GM12878 (cell line): ENCODE data around the gene CFAP53. TPM values are rescaled to one million over a fixed set of nuclear protein-coding genes. Genes with fewer than 3 reads are reported as not detected.

ENCODE experiments used
- ATAC-seq: fragments of 200-7000 bp; cut with Tn5 transposase; 3 replicates; pipeline ENCODE4 v1.9.1; 2020; ENCODE audit warnings: mild to moderate bottlenecking, moderate library complexity
- BruUV-seq: library from RNA; stranded (reverse); fragments of 400-500 nt; replicated peaks from 2 replicates; lab custom pipeline; 2021; lab: Mats Ljungman, UMichigan
- CTCF ChIA-PET: fragments of 300-600 bp; sonication (Branson Sonifier 250); formaldehyde crosslinking; extraction: SDS; loops from one replicate; lab custom pipeline; 2021; ENCODE audit warnings: inconsistent platforms; lab: Yijun Ruan, JAX
- POLR2A ChIA-PET: fragments of 350-600 bp; formaldehyde crosslinking; extraction: SDS; loops from one replicate; lab custom pipeline; 2021; ENCODE audit warnings: inconsistent platforms; lab: Charles Lee
- RAD21 ChIA-PET: fragments of 300-600 bp; sonication (Branson Sonifier 250); formaldehyde crosslinking; loops from one replicate; lab custom pipeline; 2023; ENCODE audit warnings: antibody characterized with exemption; ENCODE audit not compliant: unreplicated experiment; lab: Charles Lee
- SMC1A ChIA-PET: fragments of 300-600 bp; sonication (Branson Sonifier 250); formaldehyde crosslinking; loops from one replicate; lab custom pipeline; 2023; ENCODE audit not compliant: unreplicated experiment, uncharacterized antibody; lab: Charles Lee
- DNase-seq: peaks from one replicate; pipeline ENCODE4 v3.0.0-alpha.2; 2011; ENCODE audit warnings: low read depth, low spot score
- FAIRE-seq: peaks from 3 replicates; lab custom pipeline; 2011; peaks lifted over from hg19 to GRCh38; lab: Jason Lieb, UNC
- H2AFZ ChIP-seq: 2 replicates; pipeline ENCODE4 v1.6.0; 2011; ENCODE audit warnings: low read depth, low read length, control low read depth; ENCODE audit not compliant: control insufficient read depth
- H3K27ac ChIP-seq: 2 replicates; pipeline ENCODE4 v1.5.1; 2011; ENCODE audit warnings: control low read depth; ENCODE audit not compliant: control insufficient read depth, insufficient read depth
- H3K27me3 ChIP-seq, 2 experiments: replicated peaks in 1 of 2; 2 replicates each; pipeline versions ENCODE4 v1.6.0 to v1.6.1; 2011; ENCODE audit warnings: low read length in 1 of 2; ENCODE audit not compliant: control insufficient read depth in 2 of 2, insufficient read depth in 2 of 2
- H3K36me3 ChIP-seq, 2 experiments: 2 replicates each; pipeline ENCODE4 v1.5.1; 2011; ENCODE audit warnings: low read length in 1 of 2; ENCODE audit not compliant: control insufficient read depth in 2 of 2, insufficient read depth in 2 of 2
- H3K4me1 ChIP-seq: 2 replicates; pipeline ENCODE4 v1.6.1; 2011; ENCODE audit warnings: mild to moderate bottlenecking, low read length, moderate library complexity, mixed read lengths; ENCODE audit not compliant: control insufficient read depth, insufficient read depth
- H3K4me2 ChIP-seq: 2 replicates; pipeline ENCODE4 v1.6.0; 2011; ENCODE audit warnings: control low read depth; ENCODE audit not compliant: control insufficient read depth, insufficient read depth
- H3K4me3 ChIP-seq: fragments of 200-600 bp; sonication (generic); 2 replicates; pipeline ENCODE4 v1.5.1; 2016
- H3K79me2 ChIP-seq: 2 replicates; pipeline ENCODE4 v1.6.0; 2011; ENCODE audit warnings: low read length; ENCODE audit not compliant: control insufficient read depth, insufficient read depth
- H3K9ac ChIP-seq: 2 replicates; pipeline ENCODE4 v1.8.0; 2011; ENCODE audit warnings: low read length, control low read depth, mixed read lengths; ENCODE audit not compliant: control insufficient read depth, insufficient read depth
- H3K9me3 ChIP-seq: replicated peaks from 3 replicates; pipeline ENCODE4 v1.5.1; 2011; ENCODE audit warnings: mild to moderate bottlenecking, low read length; ENCODE audit not compliant: control insufficient read depth, insufficient read depth
- H4K20me1 ChIP-seq: 2 replicates; pipeline ENCODE4 v1.6.0; 2011; ENCODE audit not compliant: control insufficient read depth, insufficient read depth
- CBX5 ChIP-seq: sonication (generic); IDR thresholded peaks from 2 replicates; pipeline ENCODE4 v1.6.1; 2016; ENCODE audit warnings: low read depth, moderate library complexity, mild to moderate bottlenecking, inconsistent platforms
- FOS ChIP-seq: IDR thresholded peaks from 3 replicates; pipeline ENCODE4 v1.6.1; 2011; ENCODE audit warnings: borderline replicate concordance; ENCODE audit not compliant: insufficient read length; ENCODE audit errors: extremely low read depth
- MTA3 ChIP-seq: IDR thresholded peaks from 2 replicates; pipeline ENCODE4 v1.6.1; 2012; ENCODE audit warnings: low read length, inconsistent platforms, borderline replicate concordance
- STAT1 ChIP-seq: fragments of 450-650 bp; conservative IDR thresholded peaks from 2 replicates; pipeline ENCODE4 v1.6.1; 2014; ENCODE audit warnings: antibody characterized with exemption, mild to moderate bottlenecking
- STAT3 ChIP-seq: IDR thresholded peaks from 2 replicates; pipeline ENCODE4 v1.6.1; 2011; ENCODE audit warnings: low read depth, low read length, improper control_type of control experiment
- ZBTB33 ChIP-seq: fragments of 450-650 bp; IDR thresholded peaks from 2 replicates; pipeline ENCODE4 v1.6.1; 2017; ENCODE audit warnings: mild to moderate bottlenecking
- ZNF622 ChIP-seq: fragments of 450-650 bp; IDR thresholded peaks from 2 replicates; pipeline ENCODE4 v1.6.1; 2017; ENCODE audit warnings: mild to moderate bottlenecking, inconsistent platforms
- WGBS: methylation state at CpG from one replicate; pipeline ENCODE4 v1.1.6; 2016; ENCODE audit warnings: low lambda C conversion rate; ENCODE audit not compliant: insufficient replicate concordance, insufficient coverage; ENCODE audit errors: missing lambda C conversion rate; 5-methylcytosine and 5-hydroxymethylcytosine counted together
- in situ Hi-C: fragments of 300-500 bp; cut with MboI; formaldehyde crosslinking; loops from 9 replicates; pipeline ENCODE4 v1.14.3; 2018; ENCODE audit warnings: mixed read lengths
- intact Hi-C: fragments of 100-400 bp; cut with micrococcal nuclease; formaldehyde crosslinking; loops from one replicate; pipeline ENCODE4 v1.14.2; 2022; ENCODE audit not compliant: unreplicated experiment
- polyA plus RNA-seq, 11 experiments: library from polyadenylated mRNA; depleted of rRNA in 4 of 11; unstranded in 6 of 11; stranded (reverse) in 5 of 11; fragments of >200 nt; fragmentation: Nextera tagmentation in 4 of 11; fragmentation: Illumina TruSeq in 1 of 11; extraction: Ambion mirVana in 4 of 11; extraction: Trizol in 1 of 11; gene quantifications; 1 replicate in 1 of 11; 2 replicates in 10 of 11; pipeline versions ENCODE4 v1.2.1 to v1.2.3, GENCODE V29; 2011 to 2016; ENCODE audit warnings: inconsistent platforms in 2 of 11, missing spikeins in 2 of 11, low read depth in 1 of 11
- total RNA-seq, 4 experiments: library from RNA; depleted of rRNA in 3 of 4; stranded (reverse); fragments of >200 nt in 3 of 4; fragmentation: Illumina TruSeq in 1 of 4; extraction: Trizol in 1 of 4; gene quantifications; 2 replicates each; pipeline versions ENCODE4 v1.2.1 to v1.2.3, GENCODE V29; 2013 to 2021

CFAP53 gene
- total and polyA plus RNA-seq, 10 of the 15 experiments (the other 5 are each of a cell fraction or from before 2014, with no cell fraction given), result 0.05 to 0.31 (median 0.12) TPM; not detected in 1

- BruUV-seq, result no TSS peak
- intact Hi-C loops (no loop called here), in situ Hi-C loops (loop anchor here (25.0 kb wide), 2 partner anchors 1356 to 1481 kb away; no protein-coding TSS in a partner anchor)
- Histone ChIP-seq H3K4me3 (no peak overlapping the region), H3K36me3 (no peaks in the 10 kb centered on the region), H3K4me1 (peaks cover 4% of the 10 kb centered on the region), H3K79me2 (no peaks in the 10 kb centered on the region), H3K27me3 (no peaks in the 10 kb centered on the region), H3K9me3 (no peaks in the 10 kb centered on the region; the same call in 2 of the 3 replicates), H4K20me1 (no peaks in the 10 kb centered on the region), H3K27ac (no peak overlapping the region), H3K9ac (no peak overlapping the region)
- DNase-seq (no peak), ATAC-seq (no peak)
- WGBS, result 95% methylated on average over 1 of the region's 1 CpG
- CTCF ChIA-PET, result interaction anchor here (0.6 to 1.4 kb wide), 2 partner anchors 25 to 29 kb away, joined by 3 to 6 read pairs; no protein-coding TSS in a partner anchor
- SMC1A ChIA-PET, result interaction anchor here (1.4 to 2.2 kb wide), 4 partner anchors 11 to 63 kb away, joined by 6 to 8 read pairs (median 7); partner anchors contain the start of gene MBD1
- POLR2A ChIA-PET, result no interaction called here
- RAD21 ChIA-PET, result interaction anchor here (2.4 kb wide), 1 partner anchor 64 kb away, joined by 13 read pairs; no protein-coding TSS in a partner anchor
- TF ChIP-seq FOS, result no peak
- no peak for TF ChIP-seq CBX5
- TF ChIP-seq ZNF622, result no peak
- TF ChIP-seq, all 136 proteins: peak for 0
- Histone ChIP-seq H2AFZ (no peak overlapping the region), H3K4me2 (no peak overlapping the region)
- no peak for FAIRE-seq
Measured at GRCh38 chr18:50293039-50293438, 26.7 kb upstream of the CFAP53 start.

GRCh38 chr18:50289108-50289443, 22.8 kb upstream of the CFAP53 start:
- POLR2A ChIA-PET, result interaction anchor here (0.6 to 2.1 kb wide), 9 partner anchors 10 to 196 kb away, joined by 3 to 11 read pairs (median 4); partner anchors contain the start of gene SKA1
- TF ChIP-seq ZBTB33, result no peak
- no peak for TF ChIP-seq MTA3
- no peak for TF ChIP-seq STAT1
- no peak for TF ChIP-seq STAT3
- TF ChIP-seq, all 136 proteins: peak for 0
- in situ Hi-C loops (loop anchor here (10.0 to 25.0 kb wide), 3 partner anchors 66 to 1477 kb away; no protein-coding TSS in a partner anchor), intact Hi-C loops (loop anchor here (10.0 kb wide), 1 partner anchor 1334 kb away; the partner anchor contains the start of gene SMAD7)
- BruUV-seq, result no TSS peak
- FAIRE-seq (no peak), DNase-seq (no peak), ATAC-seq (no peak)
- Histone ChIP-seq H3K4me3 (no peak overlapping the region), H3K36me3 (peaks cover 2 to 18% of the 10 kb centered on the region in 2 experiments; a peak in 2 of 4 replicates), H3K79me2 (peaks cover 23% of the 10 kb centered on the region), H3K9me3 (no peaks in the 10 kb centered on the region; the same call in 2 of the 3 replicates), H3K27ac (no peak overlapping the region), H3K4me2 (no peak overlapping the region), H3K4me1 (peaks cover 9% of the 10 kb centered on the region), H3K9ac (no peak overlapping the region), H3K27me3 (no peaks in the 10 kb centered on the region), H4K20me1 (no peaks in the 10 kb centered on the region), H2AFZ (no peak overlapping the region)
- CTCF ChIA-PET, result interaction anchor here (0.6 to 3.7 kb wide), 11 partner anchors 9 to 106 kb away, joined by 3 to 39 read pairs (median 4); no protein-coding TSS in a partner anchor
- SMC1A ChIA-PET, result interaction anchor here (0.9 to 3.9 kb wide), 12 partner anchors 9 to 85 kb away, joined by 3 to 50 read pairs (median 4); partner anchors contain the start of gene SKA1
- RAD21 ChIA-PET, result interaction anchor here (0.7 to 3.7 kb wide), 7 partner anchors 9 to 67 kb away, joined by 3 to 42 read pairs (median 3); partner anchors contain the start of gene CFAP53
- WGBS, result 95% methylated on average over 4 of the region's 4 CpGs
